Small intestine (tissue), 7 donors: ENCODE results near the gene SLC1A1. TPM values are rescaled to one million over a fixed set of nuclear protein-coding genes. Genes with fewer than 3 reads are reported as not detected.

Experiments used
- DNase-seq, 2 donors: peaks; one replicate each; pipeline versions ENCODE4 v3.0.0 to v3.0.0-alpha.2; 2013
- FAIRE-seq: peaks from 2 replicates; lab custom pipeline; 2012; peaks lifted over from hg19 to GRCh38; lab: Jason Lieb, UNC
- H3K27ac ChIP-seq, 3 donors: one replicate each; pipeline ENCODE4 v1.5.1; 2013; ENCODE audit warnings: low read length in 2 of 3, mild to moderate bottlenecking in 2 of 3, control low read depth in 1 of 3, inconsistent platforms in 1 of 3, low read depth in 1 of 3, moderate library complexity in 1 of 3
- H3K27me3 ChIP-seq, 3 donors: one replicate each; pipeline ENCODE4 v1.6.1; 2013; ENCODE audit warnings: low read length in 3 of 3, inconsistent platforms in 1 of 3; ENCODE audit not compliant: control insufficient read depth in 3 of 3, insufficient read depth in 3 of 3
- H3K36me3 ChIP-seq, 3 donors: one replicate each; pipeline ENCODE4 v1.6.1; 2013; ENCODE audit warnings: low read length in 3 of 3, inconsistent platforms in 1 of 3, low read depth in 1 of 3, mild to moderate bottlenecking in 1 of 3, moderate library complexity in 1 of 3; ENCODE audit not compliant: control insufficient read depth in 3 of 3, insufficient read depth in 2 of 3
- H3K4me1 ChIP-seq, 3 donors: one replicate each; pipeline ENCODE4 v1.6.1; 2013; ENCODE audit warnings: low read length in 2 of 3, inconsistent platforms in 1 of 3, low read depth in 1 of 3, mild to moderate bottlenecking in 1 of 3, moderate library complexity in 1 of 3; ENCODE audit not compliant: control insufficient read depth in 3 of 3, insufficient read depth in 2 of 3
- H3K4me3 ChIP-seq, 3 donors: one replicate each; pipeline ENCODE4 v1.5.1; 2013; ENCODE audit warnings: low read length in 3 of 3, control low read depth in 1 of 3, inconsistent platforms in 1 of 3, low read depth in 1 of 3, mild to moderate bottlenecking in 1 of 3, moderate library complexity in 1 of 3
- H3K9me3 ChIP-seq, 2 donors: one replicate each; pipeline ENCODE4 v1.6.1; 2013; ENCODE audit warnings: low read depth in 1 of 2, low read length in 1 of 2; ENCODE audit not compliant: control insufficient read depth in 2 of 2, insufficient read depth in 1 of 2
- WGBS, 3 donors: extraction: QIAGEN DNeasy Blood & Tissue Kit; methylation state at CpG; one replicate each; pipeline ENCODE4 v1.1.7; 2013; 5-methylcytosine and 5-hydroxymethylcytosine counted together
- polyA plus RNA-seq, 4 donors: library from polyadenylated mRNA; stranded (reverse) in 3 of 4; unstranded in 1 of 4; fragments of 200-250 nt in 3 of 4; fragments of 120-200 nt in 1 of 4; gene quantifications; one replicate each; pipeline versions ENCODE4 v1.2.1 to v1.2.3, GENCODE V29; 2013
- donor health status: healthy with polysubstance abuse.
- donor health status: control.
- donor health status: control.
- donor health status: Bipolar disorder and iron deficiency.
- donor health status: healthy.

SLC1A1 gene
- polyA plus RNA-seq, 4 donors: 21.1 to 46.4 (median 42.9) TPM

- Histone ChIP-seq H3K4me1 (no peaks in the 10 kb centered on the region), H3K4me3 (no peak overlapping the region), H3K9me3 (no peaks in the 10 kb centered on the region), H3K27me3 (no peaks in the 10 kb centered on the region), H3K36me3 (peaks cover 0 to 1% (median 0%) of the 10 kb centered on the region in 3 donors), H3K27ac (no peak overlapping the region)
- WGBS, 3 donors: 17 to 30% (median 27%) methylated on average over 1 of the region's 1 CpG
- no peak for FAIRE-seq
- no peak for DNase-seq
These were observed 15.0 kb upstream of the SLC1A1 start for GRCh38 chr9:4475301-4475700.

- H3K36me3 ChIP-seq: no peaks in the 10 kb centered on the region
- H3K4me3 ChIP-seq: no peak overlapping the region
- FAIRE-seq: no peak
- DNase-seq: no peak
- peaks cover 0 to 5% (median 0%) of the 10 kb centered on the region in 3 donors for H3K27me3 ChIP-seq
- H3K9me3 ChIP-seq: no peaks in the 10 kb centered on the region
- peaks cover 0 to 3% (median 0%) of the 10 kb centered on the region in 3 donors for H3K4me1 ChIP-seq
- no peak overlapping the region for H3K27ac ChIP-seq
- WGBS, 3 donors: 9 to 27% (median 11%) methylated on average over 2 of the region's 2 CpGs
These were observed 4.1 kb upstream of the SLC1A1 start for GRCh38 chr9:4486176-4486575.

GRCh38 chr9:4489562-4489918 is 728 bp upstream of the SLC1A1 start:
- Histone ChIP-seq H3K9me3 (no peaks in the 10 kb centered on the region), H3K27ac (peak overlapping the region; percentile 18 to 89 (median 69)), H3K4me1 (peaks cover 0 to 18% (median 0%) of the 10 kb centered on the region in 3 donors), H3K27me3 (peaks cover 0 to 6% (median 0%) of the 10 kb centered on the region in 3 donors), H3K4me3 (peak overlapping the region; percentile 28 to 86 (median 79)), H3K36me3 (no peaks in the 10 kb centered on the region)
- WGBS, 3 donors: 3 to 7% (median 5%) methylated on average over 8 of the region's 8 CpGs
- DNase-seq (no peak), FAIRE-seq (no peak)

GRCh38 chr9:4490705-4491625 is 697 bp downstream of the SLC1A1 start:
- DNase-seq: no peak
- Histone ChIP-seq H3K9me3 (no peaks in the 10 kb centered on the region), H3K27ac (peak overlapping the region; percentile 18 to 89 (median 88)), H3K4me1 (peaks cover 0 to 24% (median 9%) of the 10 kb centered on the region in 3 donors), H3K27me3 (peaks cover 0 to 6% (median 0%) of the 10 kb centered on the region in 3 donors), H3K36me3 (peaks cover 0 to 3% (median 0%) of the 10 kb centered on the region in 3 donors), H3K4me3 (peak overlapping the region; percentile 28 to 86 (median 79))
- 2% methylated on average over 44 to 52 of the region's 52 CpGs for WGBS, 3 donors
- no peak for FAIRE-seq

- Histone ChIP-seq H3K27ac (peak overlapping the region in 2 of 3 donors; percentile 88 to 89), H3K27me3 (peaks cover 0 to 6% (median 0%) of the 10 kb centered on the region in 3 donors), H3K4me1 (peaks cover under 1 to 28% (median 10%) of the 10 kb centered on the region in 3 donors), H3K36me3 (peaks cover 0 to 3% (median 0%) of the 10 kb centered on the region in 3 donors), H3K9me3 (no peaks in the 10 kb centered on the region), H3K4me3 (peak overlapping the region in 2 of 3 donors; percentile 79 to 86)
- peak; percentile 67 to 79 for DNase-seq
- 10 to 32% (median 15%) methylated on average over 7 of the region's 7 CpGs for WGBS, 3 donors
- no peak for FAIRE-seq
These were observed 1.3 kb downstream of the SLC1A1 start for GRCh38 chr9:4491626-4491975.

- H3K27me3 ChIP-seq: peaks cover 0 to 6% (median 0%) of the 10 kb centered on the region in 3 donors
These were observed 4.1 kb downstream of the SLC1A1 start for GRCh38 chr9:4494332-4494731.

GRCh38 chr9:4494806-4495205 is 4.5 kb downstream of the SLC1A1 start:
- FAIRE-seq (no peak), DNase-seq (no peak)
- Histone ChIP-seq H3K4me1 (peaks cover 3 to 37% (median 13%) of the 10 kb centered on the region in 3 donors), H3K27ac (no peak overlapping the region), H3K27me3 (peaks cover 0 to 6% (median 0%) of the 10 kb centered on the region in 3 donors), H3K9me3 (no peaks in the 10 kb centered on the region), H3K36me3 (peaks cover 0 to 3% (median 0%) of the 10 kb centered on the region in 3 donors), H3K4me3 (no peak overlapping the region)
- 95 to 97% (median 95%) methylated on average over 7 of the region's 7 CpGs for WGBS, 3 donors

More at GRCh38 chr9:4494332-4494731, 4.1 kb downstream of the SLC1A1 start:
- H3K9me3 ChIP-seq: no peaks in the 10 kb centered on the region
- no peak overlapping the region for H3K4me3 ChIP-seq
- no peak overlapping the region for H3K27ac ChIP-seq
- DNase-seq (no peak), FAIRE-seq (no peak)
- H3K4me1 ChIP-seq: peaks cover 3 to 38% (median 13%) of the 10 kb centered on the region in 3 donors
- WGBS, 3 donors: 70 to 73% (median 72%) methylated on average over 2 of the region's 2 CpGs
- peaks cover 0 to 3% (median 0%) of the 10 kb centered on the region in 3 donors for H3K36me3 ChIP-seq

- DNase-seq (peak; percentile 60 to 61), FAIRE-seq (no peak)
- Histone ChIP-seq H3K4me1 (peaks cover 3 to 37% (median 13%) of the 10 kb centered on the region in 3 donors), H3K27me3 (peaks cover 0 to 6% (median 0%) of the 10 kb centered on the region in 3 donors), H3K36me3 (peaks cover 0 to 3% (median 0%) of the 10 kb centered on the region in 3 donors), H3K27ac (peak overlapping the region in 1 of 3 donors; percentile 61), H3K4me3 (no peak overlapping the region), H3K9me3 (no peaks in the 10 kb centered on the region)
- 56 to 73% (median 67%) methylated on average over 4 of the region's 4 CpGs for WGBS, 3 donors
These were observed 5.3 kb downstream of the SLC1A1 start for GRCh38 chr9:4495537-4495936.
